Neural cell (in vitro differentiated cells): Measurements from ENCODE around the gene PLA2G6. TPM values are rescaled to one million over a fixed set of nuclear protein-coding genes. Genes with fewer than 3 reads are reported as not detected.

Experiments
- H2AFZ ChIP-seq: fragments of 200-600, 300-800 bp; sonication (generic), shearing (Covaris generic); 2 replicates; pipeline ENCODE4 v1.6.0; 2014; ENCODE audit warnings: low read depth, mild to moderate bottlenecking, antibody characterized with exemption, low read length, moderate library complexity
- H3F3A ChIP-seq: fragments of 200-600 bp; shearing (Covaris generic); 2 replicates; pipeline ENCODE4 v1.6.1; 2016; ENCODE audit warnings: mild to moderate bottlenecking, moderate library complexity, mixed read lengths, antibody characterized with exemption, low read length; ENCODE audit not compliant: insufficient read depth, poor library complexity, severe bottlenecking
- H3K27ac ChIP-seq: fragments of 200-600, 300-800 bp; sonication (generic), shearing (Covaris generic); 2 replicates; pipeline ENCODE4 v1.5.1; 2014; ENCODE audit warnings: mild to moderate bottlenecking, low read length, moderate library complexity
- H3K27me3 ChIP-seq: fragments of 300-800, 200-600 bp; sonication (generic), shearing (Covaris generic); 2 replicates; pipeline ENCODE4 v1.6.0; 2014; ENCODE audit warnings: mild to moderate bottlenecking, low read depth, low read length, moderate library complexity; ENCODE audit not compliant: insufficient read depth
- H3K36me3 ChIP-seq: fragments of 300-800, 200-600 bp; sonication (generic), shearing (Covaris generic); 2 replicates; pipeline ENCODE4 v1.5.1; 2014; ENCODE audit warnings: mild to moderate bottlenecking, antibody characterized with exemption, low read length, moderate library complexity; ENCODE audit not compliant: insufficient read depth
- H3K4me2 ChIP-seq: fragments of 300-800, 200-600 bp; sonication (generic), shearing (Covaris generic); 2 replicates; pipeline ENCODE4 v1.6.0; 2014; ENCODE audit warnings: mild to moderate bottlenecking, low read length
- H3K4me3 ChIP-seq: fragments of 300-800, 200-600 bp; sonication (generic), shearing (Covaris generic); 2 replicates; pipeline ENCODE4 v1.5.1; 2014; ENCODE audit warnings: mild to moderate bottlenecking, low read length, moderate library complexity
- H3K79me2 ChIP-seq: fragments of 200-600 bp; shearing (Covaris generic); replicated peaks from 2 replicates; pipeline ENCODE4 v1.6.0; 2014; ENCODE audit warnings: mild to moderate bottlenecking, low read length, moderate library complexity; ENCODE audit not compliant: insufficient read depth
- H3K9ac ChIP-seq: fragments of 300-800, 200-600 bp; sonication (generic), shearing (Covaris generic); 2 replicates; pipeline ENCODE4 v1.6.1; 2016; ENCODE audit warnings: mild to moderate bottlenecking, low read length, mixed read lengths
- H3K9me2 ChIP-seq: fragments of 200-600 bp; shearing (Covaris generic); 2 replicates; pipeline ENCODE4 v1.6.1; 2016; ENCODE audit warnings: mild to moderate bottlenecking, low read length, mixed read lengths; ENCODE audit not compliant: insufficient read depth
- H3K9me3 ChIP-seq: fragments of 200-600, 300-800 bp; sonication (generic), shearing (Covaris generic); 2 replicates; pipeline ENCODE4 v1.6.1; 2016; ENCODE audit warnings: mild to moderate bottlenecking, mixed run types, low read length, moderate library complexity, mixed read lengths
- H4K20me1 ChIP-seq: fragments of 200-600 bp; shearing (Covaris generic); 2 replicates; pipeline ENCODE4 v1.6.1; 2016; ENCODE audit warnings: mild to moderate bottlenecking, mixed run types; ENCODE audit not compliant: insufficient read depth
- CTCF ChIP-seq: fragments of 450-650 bp; IDR thresholded peaks from 2 replicates; pipeline ENCODE4 v1.5.1; 2014; ENCODE audit warnings: antibody characterized with exemption, mild to moderate bottlenecking, moderate library complexity; ENCODE audit not compliant: poor library complexity, severe bottlenecking
- EP300 ChIP-seq: fragments of 450-650 bp; conservative IDR thresholded peaks from 2 replicates; pipeline ENCODE4 v1.6.1; 2014; ENCODE audit warnings: antibody characterized with exemption, mild to moderate bottlenecking, moderate library complexity; ENCODE audit not compliant: poor library complexity, severe bottlenecking
- EZH2 ChIP-seq: fragments of 200-600, 300-800 bp; shearing (Covaris generic), sonication (generic); IDR thresholded peaks from 2 replicates; pipeline ENCODE4 v1.6.1; 2014; ENCODE audit warnings: antibody characterized with exemption, low read length, borderline replicate concordance, mild to moderate bottlenecking; ENCODE audit not compliant: insufficient read depth, poor library complexity, severe bottlenecking
- MXI1 ChIP-seq: fragments of 450-650 bp; conservative IDR thresholded peaks from 2 replicates; pipeline ENCODE4 v1.6.1; 2014; ENCODE audit warnings: antibody characterized with exemption, mild to moderate bottlenecking; ENCODE audit not compliant: poor library complexity, severe bottlenecking
- POLR2AphosphoS5 ChIP-seq: IDR thresholded peaks from 2 replicates; pipeline ENCODE4 v1.6.1; 2012
- RAD21 ChIP-seq: fragments of 450-650 bp; conservative IDR thresholded peaks from 2 replicates; pipeline ENCODE4 v1.6.1; 2014; ENCODE audit warnings: antibody characterized with exemption, mild to moderate bottlenecking, moderate library complexity
- REST ChIP-seq: IDR thresholded peaks from 2 replicates; pipeline ENCODE4 v1.6.1; 2012; ENCODE audit warnings: borderline replicate concordance
- SMC3 ChIP-seq: fragments of 450-650 bp; conservative IDR thresholded peaks from 2 replicates; pipeline ENCODE4 v1.6.1; 2014; ENCODE audit warnings: antibody characterized with exemption, mild to moderate bottlenecking, moderate library complexity; ENCODE audit not compliant: poor library complexity
- TAF1 ChIP-seq: IDR thresholded peaks from 2 replicates; pipeline ENCODE4 v1.6.1; 2012; ENCODE audit warnings: low read depth
- polyA plus RNA-seq: library from polyadenylated mRNA; depleted of rRNA; stranded (reverse); fragments of >200 nt; gene quantifications from 2 replicates; pipeline ENCODE4 v1.2.3, GENCODE V29; 2014

The PLA2G6 gene
- polyA plus RNA-seq, 1 donor from 2014 or later: 18.5 TPM

GRCh38 chr22:38201371-38201710 is 19.7 kb upstream of the PLA2G6 start:
- H3K4me2 ChIP-seq: peak overlapping the region; percentile 19

GRCh38 chr22:38199826-38200559 is 18.4 kb upstream of the PLA2G6 start:
- Histone ChIP-seq H3K27me3 (peaks cover 21% of the 10 kb centered on the region), H3K4me2 (no peak overlapping the region), H3K9me3 (no peaks in the 10 kb centered on the region), H3K27ac (no peak overlapping the region), H3K36me3 (no peaks in the 10 kb centered on the region), H2AFZ (no peak overlapping the region), H4K20me1 (no peaks in the 10 kb centered on the region), H3K79me2 (no peaks in the 10 kb centered on the region), H3F3A (no peaks in the 10 kb centered on the region), H3K9ac (no peak overlapping the region), H3K4me3 (no peak overlapping the region), H3K9me2 (no peaks in the 10 kb centered on the region)
- TF ChIP-seq CTCF: no peak

More at GRCh38 chr22:38201371-38201710, 19.7 kb upstream of the PLA2G6 start:
- no peaks in the 10 kb centered on the region for H3K9me3 ChIP-seq
- peak overlapping the region; percentile 78 for H3K4me3 ChIP-seq
- no peaks in the 10 kb centered on the region for H3F3A ChIP-seq
- no peak overlapping the region for H3K27ac ChIP-seq
- H2AFZ ChIP-seq: no peak overlapping the region
- peaks cover 21% of the 10 kb centered on the region for H3K27me3 ChIP-seq
- no peak for TF ChIP-seq TAF1
- TF ChIP-seq EZH2: no peak
- no peak for TF ChIP-seq CTCF
- no peak for TF ChIP-seq RAD21
- TF ChIP-seq POLR2AphosphoS5: no peak
- TF ChIP-seq REST: no peak
- no peak for TF ChIP-seq SMC3
- no peak for TF ChIP-seq EP300
- TF ChIP-seq MXI1: no peak
- no peaks in the 10 kb centered on the region for H3K79me2 ChIP-seq
- no peaks in the 10 kb centered on the region for H3K9me2 ChIP-seq
- H3K36me3 ChIP-seq: no peaks in the 10 kb centered on the region
- H3K9ac ChIP-seq: peak overlapping the region; percentile 30
- H4K20me1 ChIP-seq: no peaks in the 10 kb centered on the region
